ENCODE data around the gene TOMM20. TPM values are rescaled to one million over a fixed set of nuclear protein-coding genes. Genes with fewer than 3 reads are reported as not detected.

TOMM20 gene
- total and polyA plus RNA-seq, 9 of the 15 experiments (the other 6 are each of a cell fraction or from before 2014, with no cell fraction given): 70.6 to 334 (median 159) TPM

GRCh38 chr1:235128456-235129328 lies at the start of gene TOMM20 (continued):
- TF ChIP-seq TCF15 (CRISPR knock-in tag; IDR thresholded peaks at IDR 0.05): no peak
- no peak for TF ChIP-seq CBX2 (IDR thresholded peaks at IDR 0.05; ENCODE audit: insufficient read depth, low read length, poor library complexity, severe bottlenecking)
- peak; percentile 88 for TF ChIP-seq TBP (optimal IDR thresholded peaks at IDR 0.05; ENCODE audit: low read depth, low read length)
- TF ChIP-seq MLLT1 (IDR thresholded peaks at IDR 0.05): peak in 1 of 2 experiments; percentile 35; a peak in 1 of 4 replicates
- peak; percentile 57 for TF ChIP-seq KLF13 (tag; IDR thresholded peaks at IDR 0.05; ENCODE audit: borderline replicate concordance, low read depth)
- peak; percentile 63; the same call in 1 of the 2 replicates for TF ChIP-seq NR3C1 (CRISPR knock-in tag; IDR thresholded peaks at IDR 0.05)
- TF ChIP-seq GATAD2A (IDR thresholded peaks at IDR 0.05): no peak; the same call in none of the 2 replicates
- no peak for TF ChIP-seq CHD4 (IDR thresholded peaks at IDR 0.05; ENCODE audit: insufficient read depth, insufficient replicate concordance, low read depth, low read length, poor library complexity, severe bottlenecking)
- no peak; the same call in 1 of the 2 replicates for TF ChIP-seq SREBF1 (IDR thresholded peaks at IDR 0.05; ENCODE audit: borderline replicate concordance, low read depth, low read length)
- no peak for TF ChIP-seq CEBPB (tag; IDR thresholded peaks at IDR 0.05)
- peak; percentile 100 for TF ChIP-seq RBFOX2 (IDR thresholded peaks at IDR 0.05; ENCODE audit: low read depth, low read length)
- peak in 1 of 2 experiments; percentile 47; a peak in 3 of 4 replicates for TF ChIP-seq TBL1XR1 (IDR thresholded peaks at IDR 0.05; ENCODE audit: low read length in 2 of 2)
- no peak for TF ChIP-seq ZNF280B (CRISPR knock-in tag; IDR thresholded peaks at IDR 0.05)
- TF ChIP-seq SLC30A9 (CRISPR knock-in tag; IDR thresholded peaks at IDR 0.05): no peak
- peak; percentile 98 for TF ChIP-seq POLR2A (conservative IDR thresholded peaks at IDR 0.05)
- TF ChIP-seq EHMT2 (IDR thresholded peaks at IDR 0.05): no peak
- TF ChIP-seq DNMT1 (IDR thresholded peaks at IDR 0.05): no peak
- no peak for TF ChIP-seq ZNF184 (CRISPR knock-in tag; IDR thresholded peaks at IDR 0.05)
- peak; percentile 92 for TF ChIP-seq ATF7 (IDR thresholded peaks at IDR 0.05)
- peak; percentile 51; the same call in 1 of the 2 replicates for TF ChIP-seq CHD2 (IDR thresholded peaks at IDR 0.05; ENCODE audit: low read depth, low read length)
- no peak for TF ChIP-seq KDM2B (CRISPR knock-in tag; IDR thresholded peaks at IDR 0.05)
- TF ChIP-seq NFIC (IDR thresholded peaks at IDR 0.05): peak; percentile 77
- TF ChIP-seq PML (IDR thresholded peaks at IDR 0.05; ENCODE audit: low read length): peak; percentile 83
- TF ChIP-seq NEUROD1 (IDR thresholded peaks at IDR 0.05; ENCODE audit: borderline replicate concordance, low read depth, low read length, partially characterized antibody): peak; percentile 49
- TF ChIP-seq ZNF79 (CRISPR knock-in tag; IDR thresholded peaks at IDR 0.05; ENCODE audit: low read depth): no peak
- no peak for TF ChIP-seq YBX1 (IDR thresholded peaks at IDR 0.05)
- no peak for TF ChIP-seq BMI1 (IDR thresholded peaks at IDR 0.05; ENCODE audit: low read length)
- no peak for TF ChIP-seq FOXA1 (IDR thresholded peaks at IDR 0.05; ENCODE audit: borderline replicate concordance)
